A549 (cell line): ENCODE data around the gene XPO1. TPM values are rescaled to one million over a fixed set of nuclear protein-coding genes. Genes with fewer than 3 reads are reported as not detected.

ENCODE experiments used
- ATAC-seq, 2 experiments: fragments of 200-7000 bp in 1 of 2; fragments of >200 bp in 1 of 2; cut with Nextera tagmentation in 1 of 2; cut with Tn5 transposase in 1 of 2; 3 replicates each; pipeline versions ENCODE4 v1.8.0 to v1.9.1; 2018 to 2020; ENCODE audit warnings: mild to moderate bottlenecking in 1 of 2, moderate library complexity in 1 of 2
- CTCF ChIA-PET: fragments of 300-600 bp; sonication (Branson Sonifier 250); formaldehyde crosslinking; extraction: SDS; loops from one replicate; lab custom pipeline; 2021; ENCODE audit warnings: antibody characterized with exemption, inconsistent platforms; lab: Yijun Ruan, JAX
- POLR2A ChIA-PET: fragments of 350-600 bp; formaldehyde crosslinking; extraction: SDS; loops from one replicate; lab custom pipeline; 2021; ENCODE audit warnings: antibody characterized with exemption, inconsistent platforms; lab: Yijun Ruan, JAX
- DNase-seq, 2 experiments: peaks; one replicate each; pipeline versions ENCODE4 v3.0.0 to v3.0.0-alpha.2; 2011 to 2016; ENCODE audit warnings: low read depth in 1 of 2, low spot score in 1 of 2
- FAIRE-seq: peaks from 2 replicates; lab custom pipeline; 2011; peaks lifted over from hg19 to GRCh38; lab: Jason Lieb, UNC
- H3K27ac ChIP-seq, 2 experiments: fragments of >200 bp; sonication (Bioruptor Twin); formaldehyde crosslinking; 3 replicates each; pipeline ENCODE4 v1.5.1; 2016 to 2017
- H3K4me1 ChIP-seq: fragments of >200 bp; sonication (Bioruptor Twin); formaldehyde crosslinking; 3 replicates; pipeline ENCODE4 v1.6.1; 2016
- H3K4me2 ChIP-seq: fragments of >200 bp; sonication (Bioruptor Twin); formaldehyde crosslinking; 3 replicates; pipeline ENCODE4 v1.6.1; 2016
- H3K4me3 ChIP-seq: fragments of >200 bp; sonication (Bioruptor Twin); formaldehyde crosslinking; 3 replicates; pipeline ENCODE4 v1.5.1; 2016
- H3K9me3 ChIP-seq: fragments of >200 bp; sonication (Bioruptor Twin); formaldehyde crosslinking; 3 replicates; pipeline ENCODE4 v1.6.1; 2016
- ATOH8 ChIP-seq: fragments of 250-450 bp; sonication (Bioruptor Pico); IDR thresholded peaks from 2 replicates; pipeline ENCODE4 v1.5.0; 2020; ENCODE audit warnings: low read depth, mild to moderate bottlenecking, moderate library complexity
- BCL3 ChIP-seq: fragments of >200 bp; sonication (Bioruptor Twin); formaldehyde crosslinking; IDR thresholded peaks from 3 replicates; pipeline ENCODE4 v1.6.1; 2016
- CBX2 ChIP-seq: fragments of 200-600 bp; sonication (generic); IDR thresholded peaks from 2 replicates; pipeline ENCODE4 v1.6.1; 2016; ENCODE audit warnings: low read depth, mild to moderate bottlenecking, borderline replicate concordance
- CHD2 ChIP-seq: fragments of 150-350 bp; IDR thresholded peaks from 2 replicates; pipeline ENCODE4 v1.6.1; 2014; ENCODE audit warnings: low read length; ENCODE audit not compliant: partially characterized antibody
- EHF ChIP-seq: fragments of 250-450 bp; sonication (Bioruptor Pico); IDR thresholded peaks from 2 replicates; pipeline ENCODE4 v1.5.0; 2020; ENCODE audit warnings: mild to moderate bottlenecking
- EHMT2 ChIP-seq: fragments of 200-600 bp; sonication (generic); IDR thresholded peaks from 2 replicates; pipeline ENCODE4 v1.6.1; 2016; ENCODE audit warnings: antibody characterized with exemption, low read depth, mild to moderate bottlenecking, moderate library complexity
- ELK1 ChIP-seq: fragments of 150-350 bp; IDR thresholded peaks from 2 replicates; pipeline ENCODE4 v1.6.1; 2014; ENCODE audit warnings: low read depth, mild to moderate bottlenecking, low read length
- FOSL2 ChIP-seq, 2 experiments: fragments of 450-650 bp in 1 of 2; fragments of >200 bp in 1 of 2; sonication (Bioruptor Twin) in 1 of 2; formaldehyde crosslinking; IDR thresholded peaks; 2 replicates each; pipeline versions ENCODE4 v1.5.0 to v1.6.1; 2016 to 2020; ENCODE audit warnings: mild to moderate bottlenecking in 1 of 2, moderate library complexity in 1 of 2
- GATA3 ChIP-seq: IDR thresholded peaks from 2 replicates; pipeline ENCODE4 v1.6.1; 2012; ENCODE audit warnings: borderline replicate concordance
- HDAC2 ChIP-seq: fragments of 200-600 bp; sonication (generic); IDR thresholded peaks from 2 replicates; pipeline ENCODE4 v1.6.1; 2016
- HEYL ChIP-seq: fragments of 250-450 bp; sonication (Bioruptor Pico); IDR thresholded peaks from 2 replicates; pipeline ENCODE4 v1.8.0; 2021; ENCODE audit warnings: mild to moderate bottlenecking, moderate library complexity
- HMGXB4 ChIP-seq: fragments of 250-450 bp; sonication (Bioruptor Pico); IDR thresholded peaks from 2 replicates; pipeline ENCODE4 v1.5.0; 2021; ENCODE audit warnings: mild to moderate bottlenecking, moderate library complexity, borderline replicate concordance
- HOXA7 ChIP-seq: fragments of 250-450 bp; sonication (Bioruptor Pico); IDR thresholded peaks from 2 replicates; pipeline ENCODE4 v1.5.0; 2020; ENCODE audit warnings: mild to moderate bottlenecking, moderate library complexity
- HOXB13 ChIP-seq: fragments of 250-450 bp; sonication (Bioruptor Pico); IDR thresholded peaks from 2 replicates; pipeline ENCODE4 v1.5.0; 2020; ENCODE audit warnings: low read depth, mild to moderate bottlenecking, moderate library complexity
- HOXB5 ChIP-seq: fragments of 250-450 bp; sonication (Bioruptor Pico); IDR thresholded peaks from 2 replicates; pipeline ENCODE4 v1.5.0; 2020; ENCODE audit warnings: mild to moderate bottlenecking, moderate library complexity
- JUN ChIP-seq, 2 experiments: fragments of >200 bp; sonication (Bioruptor Twin); formaldehyde crosslinking; IDR thresholded peaks; 2 replicates in 1 of 2; 3 replicates in 1 of 2; pipeline ENCODE4 v1.6.1; 2016 to 2017
- KDM1A ChIP-seq: fragments of 200-600 bp; sonication (generic); IDR thresholded peaks from 2 replicates; pipeline ENCODE4 v1.6.1; 2016; ENCODE audit warnings: low read depth, mild to moderate bottlenecking
- MAX ChIP-seq: IDR thresholded peaks from 2 replicates; pipeline ENCODE4 v1.6.1; 2012
- MAZ ChIP-seq: fragments of 150-350 bp; IDR thresholded peaks from 2 replicates; pipeline ENCODE4 v1.6.1; 2014; ENCODE audit warnings: antibody characterized with exemption, low read depth, low read length, borderline replicate concordance
- MYC ChIP-seq: IDR thresholded peaks from 2 replicates; pipeline ENCODE4 v1.6.1; 2012; ENCODE audit warnings: mild to moderate bottlenecking, inconsistent platforms, low read length, improper control_type of control experiment, borderline replicate concordance
- NFE2L2 ChIP-seq: fragments of 150-350 bp; conservative IDR thresholded peaks from 2 replicates; pipeline ENCODE4 v1.6.1; 2014; ENCODE audit warnings: low read length
- NR3C1 ChIP-seq: fragments of >200 bp; sonication (Bioruptor Twin); formaldehyde crosslinking; IDR thresholded peaks from 3 replicates; pipeline ENCODE4 v1.6.1; 2017
- PBX3 ChIP-seq: IDR thresholded peaks from 2 replicates; pipeline ENCODE4 v1.6.1; 2012
- POLR2A ChIP-seq: IDR thresholded peaks from 2 replicates; pipeline ENCODE4 v1.6.1; 2012; ENCODE audit warnings: mild to moderate bottlenecking, low read length
- RARB ChIP-seq: fragments of 250-450 bp; sonication (Bioruptor Pico); IDR thresholded peaks from 2 replicates; pipeline ENCODE4 v1.8.0; 2021; ENCODE audit warnings: mild to moderate bottlenecking, moderate library complexity
- RFX5 ChIP-seq: fragments of 450-650 bp; IDR thresholded peaks from 2 replicates; pipeline ENCODE4 v1.7.1; 2014; ENCODE audit warnings: antibody characterized with exemption, mild to moderate bottlenecking, moderate library complexity
- RNF2 ChIP-seq: fragments of 200-600 bp; sonication (generic); IDR thresholded peaks from 2 replicates; pipeline ENCODE4 v1.6.1; 2016; ENCODE audit warnings: low read depth, mild to moderate bottlenecking, antibody characterized with exemption, moderate library complexity, borderline replicate concordance
- SREBF2 ChIP-seq: fragments of 450-650 bp; IDR thresholded peaks from 2 replicates; pipeline ENCODE4 v1.6.1; 2014; ENCODE audit warnings: mild to moderate bottlenecking, moderate library complexity
- TFCP2L1 ChIP-seq: fragments of 250-450 bp; sonication (Bioruptor Pico); IDR thresholded peaks from 2 replicates; pipeline ENCODE4 v1.5.0; 2021; ENCODE audit warnings: mild to moderate bottlenecking
- USF2 ChIP-seq: fragments of 450-650 bp; IDR thresholded peaks from 2 replicates; pipeline ENCODE4 v1.6.1; 2014; ENCODE audit warnings: antibody characterized with exemption
- ZFP36 ChIP-seq: fragments of 450-650 bp; IDR thresholded peaks from 2 replicates; pipeline ENCODE4 v1.6.1; 2014; ENCODE audit warnings: borderline replicate concordance; ENCODE audit not compliant: partially characterized antibody
- ZNF302 ChIP-seq: fragments of 250-450 bp; sonication (Bioruptor Pico); IDR thresholded peaks from 2 replicates; pipeline ENCODE4 v1.9.0; 2021; ENCODE audit warnings: inconsistent platforms, mild to moderate bottlenecking, moderate library complexity
- ZSCAN20 ChIP-seq: fragments of 250-450 bp; sonication (Bioruptor Pico); IDR thresholded peaks from 2 replicates; pipeline ENCODE4 v1.8.0; 2022; ENCODE audit warnings: mild to moderate bottlenecking, moderate library complexity
- WGBS: methylation state at CpG from one replicate; pipeline ENCODE4 v1.1.6; 2017; ENCODE audit errors: missing lambda C conversion rate; 5-methylcytosine and 5-hydroxymethylcytosine counted together
- polyA plus RNA-seq, 4 experiments: library from polyadenylated mRNA; depleted of rRNA in 3 of 4; stranded (reverse); fragments of >200 nt; fragmentation: RNase III in 1 of 4; extraction: RNeasy Plus Mini Kit Qiagen cat#74134 plus additional on column Dnase treatment in 1 of 4; gene quantifications; 2 replicates in 3 of 4; 3 replicates in 1 of 4; pipeline ENCODE4 v1.2.3, GENCODE V29; 2011 to 2017

The XPO1 gene
- polyA plus RNA-seq, 2 of the 4 experiments (the other 2 are of a cell fraction) = 152 to 216 TPM

- H3K4me1 ChIP-seq = peaks cover 33% of the 10 kb centered on the region
- H3K4me2 ChIP-seq = peak within 1 kb of the TSS; percentile 89
- H3K4me3 ChIP-seq = peak within 1 kb of the TSS; percentile 72
- ChIA-PET POLR2A (interaction anchor here (0.7 to 1.0 kb wide), 2 partner anchors 11 to 68 kb away, joined by 3 read pairs; partner anchors contain the start of gene XPO1), CTCF (no interaction called here)
- under 1% methylated on average over 47 of the region's 91 CpGs for WGBS
- DNase-seq = peak; percentile 75 to 97
- FAIRE-seq = no peak
- H3K9me3 ChIP-seq = no peaks in the 10 kb centered on the region
- peak within 1 kb of the TSS; percentile 93 to 96 for H3K27ac ChIP-seq
- ATAC-seq = peak; percentile 82 to 91
- TF ChIP-seq GATA3 (0 out of 2 replicates have a peak, but pooled peaks have one; percentile 6), MYC (peak; percentile 71), HOXB13 (CRISPR knock-in tag) (no peak), FOSL2 (IDR thresholded peaks at IDR 0.05) (no peak), FOSL2 (CRISPR knock-in tag; IDR thresholded peaks at IDR 0.05) (peak; percentile 33), HOXA7 (CRISPR knock-in tag) (no peak), RFX5 (0 out of 2 replicates have a peak, but pooled peaks have one; percentile 16), EHF (CRISPR knock-in tag) (no peak), HEYL (CRISPR knock-in tag) (no peak), NR3C1 (no peak), NFE2L2 (no peak), HDAC2 (no peak), CHD2 (no peak), BCL3 (peak; percentile 90), HOXB5 (CRISPR knock-in tag) (no peak), MAX (peak; percentile 57), POLR2A (peak; percentile 94), JUN (IDR thresholded peaks at IDR 0.05) (peak; percentile 55 to 97; a peak in 4 of 5 replicates), PBX3 (peak; percentile 75), ZNF302 (CRISPR knock-in tag) (no peak), RARB (CRISPR knock-in tag) (no peak), CBX2 (no peak), RNF2 (no peak), USF2 (no peak), KDM1A (no peak), SREBF2 (no peak), ATOH8 (no peak), EHMT2 (no peak), TFCP2L1 (peak; percentile 76; the same call in 1 of the 2 replicates), MAZ (0 out of 2 replicates have a peak, but pooled peaks have one; percentile 70), HMGXB4 (CRISPR knock-in tag) (0 out of 2 replicates have a peak, but pooled peaks have one; percentile 27), ZSCAN20 (CRISPR knock-in tag) (no peak), ELK1 (no peak), ZFP36 (no peak)
Observed at GRCh38 chr2:61470965-61471904, 66.9 kb downstream of the XPO1 start, which contains the start of gene USP34. USP34 (minus strand) TSS chr2:61471087; CDS start chr2:61470692, 395 bp downstream.
